HL-60 (cell line): ENCODE data around the gene VASH2.

ENCODE experiments used
- DNase-seq, 2 experiments: peaks; one replicate each; pipeline ENCODE4 v3.0.0-alpha.2; 2010 to 2020; ENCODE audit warnings: low read depth in 1 of 2, low spot score in 1 of 2
- H3K27ac ChIP-seq: fragments of 250-450 bp; sonication (Bioruptor Pico); replicated peaks from 2 replicates; pipeline ENCODE4 v1.5.1; 2020; ENCODE audit warnings: mild to moderate bottlenecking, moderate library complexity
- H3K27me3 ChIP-seq: fragments of 250-450 bp; sonication (Bioruptor Pico); 2 replicates; pipeline ENCODE4 v1.5.1; 2021; ENCODE audit warnings: mild to moderate bottlenecking, moderate library complexity; ENCODE audit not compliant: insufficient read depth, poor library complexity, severe bottlenecking
- H3K4me3 ChIP-seq: replicated peaks from 2 replicates; pipeline ENCODE4 v1.5.1; 2011; ENCODE audit warnings: mild to moderate bottlenecking, control low read depth, low read length; ENCODE audit not compliant: insufficient read depth
- GABPA ChIP-seq: IDR thresholded peaks from 2 replicates; pipeline ENCODE4 v1.6.1; 2012; ENCODE audit warnings: low read depth
- POLR2AphosphoS5 ChIP-seq: IDR thresholded peaks from 2 replicates; pipeline ENCODE4 v1.6.1; 2012; ENCODE audit warnings: low read depth
- SPI1 ChIP-seq: IDR thresholded peaks from 2 replicates; pipeline ENCODE4 v1.6.1; 2012; ENCODE audit warnings: low read depth, mild to moderate bottlenecking, borderline replicate concordance
- TF ChIP-seq, protein P1 (sequence below): IDR thresholded peaks from 2 replicates; pipeline ENCODE4 v1.6.1; 2012; ENCODE audit warnings: low read depth; ENCODE audit not compliant: insufficient replicate concordance
- TF ChIP-seq, protein P2 (sequence below): IDR thresholded peaks from one replicate; pipeline ENCODE4 v1.5.1; 2011; ENCODE audit warnings: low read length, control low read depth, inconsistent platforms; ENCODE audit not compliant: insufficient read depth

VASH2 gene

DNA sequence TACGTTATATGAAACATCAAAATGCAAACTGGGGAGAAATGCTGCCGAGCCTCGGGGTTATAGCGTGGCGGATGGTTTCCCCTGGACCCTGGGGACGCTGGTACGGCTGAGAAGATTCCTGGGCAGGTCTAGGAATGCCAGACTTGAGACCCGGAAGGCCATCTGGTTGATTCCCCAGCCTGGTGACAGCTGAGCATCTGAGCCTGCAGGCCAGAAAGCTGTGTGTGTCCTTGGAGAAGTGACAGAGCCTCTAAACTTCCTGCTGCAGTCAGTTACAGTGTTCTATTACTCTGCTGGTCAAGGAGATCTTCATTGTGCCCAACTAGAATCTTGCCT lies 2.3 kb downstream of the VASH2 start:
- H3K4me3 ChIP-seq, result no peak overlapping the region
- H3K27ac ChIP-seq, result no peak overlapping the region

DNA sequence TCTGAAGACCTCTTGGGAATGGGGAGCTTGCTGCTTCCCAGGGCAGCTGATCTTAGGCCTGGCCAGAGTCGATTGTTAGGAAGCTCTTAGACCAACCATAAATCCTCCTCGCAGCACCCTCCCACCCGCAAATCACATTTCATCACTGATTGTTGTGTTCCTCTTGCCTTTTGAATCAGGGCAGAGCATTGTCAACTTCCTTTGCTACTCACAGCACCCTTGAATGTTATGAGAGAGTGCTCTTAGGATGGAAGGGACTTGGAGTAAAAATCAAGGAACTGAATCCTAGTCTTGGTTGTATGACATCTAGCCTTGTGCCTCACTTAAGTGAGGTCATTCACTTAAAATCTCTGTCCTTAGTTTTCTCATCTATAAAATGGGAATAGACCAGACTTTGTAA lies 3.0 kb downstream of the VASH2 start:
- TF ChIP-seq, protein P1, sequence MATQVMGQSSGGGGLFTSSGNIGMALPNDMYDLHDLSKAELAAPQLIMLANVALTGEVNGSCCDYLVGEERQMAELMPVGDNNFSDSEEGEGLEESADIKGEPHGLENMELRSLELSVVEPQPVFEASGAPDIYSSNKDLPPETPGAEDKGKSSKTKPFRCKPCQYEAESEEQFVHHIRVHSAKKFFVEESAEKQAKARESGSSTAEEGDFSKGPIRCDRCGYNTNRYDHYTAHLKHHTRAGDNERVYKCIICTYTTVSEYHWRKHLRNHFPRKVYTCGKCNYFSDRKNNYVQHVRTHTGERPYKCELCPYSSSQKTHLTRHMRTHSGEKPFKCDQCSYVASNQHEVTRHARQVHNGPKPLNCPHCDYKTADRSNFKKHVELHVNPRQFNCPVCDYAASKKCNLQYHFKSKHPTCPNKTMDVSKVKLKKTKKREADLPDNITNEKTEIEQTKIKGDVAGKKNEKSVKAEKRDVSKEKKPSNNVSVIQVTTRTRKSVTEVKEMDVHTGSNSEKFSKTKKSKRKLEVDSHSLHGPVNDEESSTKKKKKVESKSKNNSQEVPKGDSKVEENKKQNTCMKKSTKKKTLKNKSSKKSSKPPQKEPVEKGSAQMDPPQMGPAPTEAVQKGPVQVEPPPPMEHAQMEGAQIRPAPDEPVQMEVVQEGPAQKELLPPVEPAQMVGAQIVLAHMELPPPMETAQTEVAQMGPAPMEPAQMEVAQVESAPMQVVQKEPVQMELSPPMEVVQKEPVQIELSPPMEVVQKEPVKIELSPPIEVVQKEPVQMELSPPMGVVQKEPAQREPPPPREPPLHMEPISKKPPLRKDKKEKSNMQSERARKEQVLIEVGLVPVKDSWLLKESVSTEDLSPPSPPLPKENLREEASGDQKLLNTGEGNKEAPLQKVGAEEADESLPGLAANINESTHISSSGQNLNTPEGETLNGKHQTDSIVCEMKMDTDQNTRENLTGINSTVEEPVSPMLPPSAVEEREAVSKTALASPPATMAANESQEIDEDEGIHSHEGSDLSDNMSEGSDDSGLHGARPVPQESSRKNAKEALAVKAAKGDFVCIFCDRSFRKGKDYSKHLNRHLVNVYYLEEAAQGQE, result no peak
- TF ChIP-seq SPI1 (no peak), POLR2AphosphoS5 (no peak), GABPA (no peak)
- TF ChIP-seq, protein P2, sequence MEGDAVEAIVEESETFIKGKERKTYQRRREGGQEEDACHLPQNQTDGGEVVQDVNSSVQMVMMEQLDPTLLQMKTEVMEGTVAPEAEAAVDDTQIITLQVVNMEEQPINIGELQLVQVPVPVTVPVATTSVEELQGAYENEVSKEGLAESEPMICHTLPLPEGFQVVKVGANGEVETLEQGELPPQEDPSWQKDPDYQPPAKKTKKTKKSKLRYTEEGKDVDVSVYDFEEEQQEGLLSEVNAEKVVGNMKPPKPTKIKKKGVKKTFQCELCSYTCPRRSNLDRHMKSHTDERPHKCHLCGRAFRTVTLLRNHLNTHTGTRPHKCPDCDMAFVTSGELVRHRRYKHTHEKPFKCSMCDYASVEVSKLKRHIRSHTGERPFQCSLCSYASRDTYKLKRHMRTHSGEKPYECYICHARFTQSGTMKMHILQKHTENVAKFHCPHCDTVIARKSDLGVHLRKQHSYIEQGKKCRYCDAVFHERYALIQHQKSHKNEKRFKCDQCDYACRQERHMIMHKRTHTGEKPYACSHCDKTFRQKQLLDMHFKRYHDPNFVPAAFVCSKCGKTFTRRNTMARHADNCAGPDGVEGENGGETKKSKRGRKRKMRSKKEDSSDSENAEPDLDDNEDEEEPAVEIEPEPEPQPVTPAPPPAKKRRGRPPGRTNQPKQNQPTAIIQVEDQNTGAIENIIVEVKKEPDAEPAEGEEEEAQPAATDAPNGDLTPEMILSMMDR, result no peak
- Histone ChIP-seq H3K27me3 (peaks cover 57% of the 10 kb centered on the region), H3K4me3 (no peak overlapping the region), H3K27ac (no peak overlapping the region)
- DNase-seq, result no peak

More for the DNA sequence above, 2.3 kb downstream of the VASH2 start:
- no peak for TF ChIP-seq GABPA
- no peak for TF ChIP-seq POLR2AphosphoS5
- TF ChIP-seq, protein P2, result no peak
- TF ChIP-seq, protein P1, result no peak
- TF ChIP-seq SPI1, result no peak
- no peak for DNase-seq
- peaks cover 57% of the 10 kb centered on the region for H3K27me3 ChIP-seq

DNA sequence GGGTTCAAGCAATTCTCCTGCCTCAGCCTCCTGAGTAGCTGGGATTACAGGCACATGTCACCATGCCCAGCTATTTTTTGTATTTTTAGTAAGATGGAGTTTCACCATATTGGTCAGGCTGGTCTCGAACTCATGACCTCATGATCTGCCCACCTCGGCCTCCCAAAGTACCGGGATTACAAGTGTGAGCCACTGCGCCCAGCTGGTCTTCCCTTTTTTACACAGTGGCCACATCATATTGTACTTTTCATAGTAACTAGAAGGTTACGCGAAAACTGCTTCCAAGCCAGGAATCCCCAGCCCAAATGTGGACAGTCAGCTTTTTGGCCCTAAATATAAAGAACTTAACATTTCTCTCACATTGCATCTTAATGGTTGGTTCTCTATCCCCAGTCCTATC lies 4.2 kb downstream of the VASH2 start:
- H3K4me3 ChIP-seq, result no peak overlapping the region
- DNase-seq, result no peak
- TF ChIP-seq, protein P1, result no peak
- TF ChIP-seq GABPA, result no peak
- no peak for TF ChIP-seq POLR2AphosphoS5

DNA sequence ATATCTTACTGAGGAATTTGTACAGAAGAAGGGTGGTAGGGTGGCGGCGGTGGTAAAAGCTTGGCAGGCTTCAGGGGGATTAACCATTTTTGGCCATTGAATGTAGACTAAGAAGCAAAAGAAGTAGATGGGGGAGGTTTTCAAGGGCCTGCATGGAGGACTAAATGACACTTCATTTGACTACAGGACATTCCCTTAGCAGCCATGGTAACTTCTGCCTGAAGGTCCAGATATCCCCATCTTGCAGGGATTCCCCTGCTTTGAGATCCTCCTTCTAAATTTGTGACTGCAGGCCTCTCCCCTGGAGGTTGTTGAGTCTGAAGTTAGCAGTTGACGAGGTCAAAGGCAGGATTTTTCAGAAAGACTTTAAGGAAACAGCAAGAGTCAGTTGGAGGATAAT lies 4.8 kb downstream of the VASH2 start:
- no peak overlapping the region for H3K4me3 ChIP-seq
- no peak for DNase-seq
- no peak for TF ChIP-seq GABPA
- TF ChIP-seq, protein P2, result no peak
- no peak overlapping the region for H3K27ac ChIP-seq
- peaks cover 45% of the 10 kb centered on the region for H3K27me3 ChIP-seq

More for the DNA sequence above, 4.2 kb downstream of the VASH2 start:
- Histone ChIP-seq H3K27me3 (peaks cover 51% of the 10 kb centered on the region), H3K27ac (no peak overlapping the region)
